DOHH2 (cell line): ENCODE measurements around the gene FAM98C.

ENCODE experiments used
- H3F3A ChIP-seq: fragments of 200-600 bp; sonication (generic), shearing (Covaris generic); 2 replicates; pipeline ENCODE4 v1.6.0; 2016; ENCODE audit warnings: antibody characterized with exemption, mild to moderate bottlenecking; ENCODE audit not compliant: control insufficient read depth, insufficient read depth
- H3K27ac ChIP-seq: fragments of 200-600 bp; sonication (generic); 2 replicates; pipeline ENCODE4 v1.5.1; 2014; ENCODE audit warnings: low read depth, mild to moderate bottlenecking, low read length, moderate library complexity
- H3K27me3 ChIP-seq: fragments of 200-600 bp; sonication (generic); 2 replicates; pipeline ENCODE4 v1.6.1; 2014; ENCODE audit warnings: mild to moderate bottlenecking, low read length, mixed read lengths; ENCODE audit not compliant: control insufficient read depth
- H3K36me3 ChIP-seq: fragments of 200-600 bp; sonication (generic); 2 replicates; pipeline ENCODE4 v1.6.1; 2014; ENCODE audit warnings: mild to moderate bottlenecking, low read length, moderate library complexity, mixed read lengths; ENCODE audit not compliant: control insufficient read depth
- H3K4me1 ChIP-seq: fragments of 200-600 bp; sonication (generic); 2 replicates; pipeline ENCODE4 v1.6.1; 2014; ENCODE audit warnings: mild to moderate bottlenecking, low read length, mixed read lengths; ENCODE audit not compliant: control insufficient read depth
- H3K4me2 ChIP-seq: fragments of 200-600 bp; sonication (generic); 2 replicates; pipeline ENCODE4 v1.6.0; 2014; ENCODE audit warnings: mild to moderate bottlenecking, low read length, moderate library complexity
- H3K4me3 ChIP-seq: fragments of 200-600 bp; sonication (generic); 2 replicates; pipeline ENCODE4 v1.5.1; 2014; ENCODE audit warnings: mild to moderate bottlenecking, low read length, mixed read lengths
- H3K79me2 ChIP-seq: fragments of 200-600 bp; sonication (generic); 2 replicates; pipeline ENCODE4 v1.6.1; 2014; ENCODE audit warnings: mild to moderate bottlenecking, low read length, mixed read lengths; ENCODE audit not compliant: control insufficient read depth
- H3K9me2 ChIP-seq: fragments of 200-600 bp; sonication (generic); replicated peaks from 2 replicates; pipeline ENCODE4 v1.6.1; 2014; ENCODE audit warnings: mild to moderate bottlenecking, low read length, mixed read lengths; ENCODE audit not compliant: control insufficient read depth
- H3K9me3 ChIP-seq: fragments of 200-600 bp; sonication (generic); 2 replicates; pipeline ENCODE4 v1.6.1; 2014; ENCODE audit warnings: antibody characterized with exemption, low read length, mixed read lengths; ENCODE audit not compliant: control insufficient read depth, insufficient read depth
- H4K20me1 ChIP-seq: fragments of 200-600 bp; sonication (generic); 2 replicates; pipeline ENCODE4 v1.6.0; 2014; ENCODE audit warnings: low read depth, mild to moderate bottlenecking, antibody characterized with exemption, low read length, moderate library complexity; ENCODE audit not compliant: control insufficient read depth, insufficient read depth
- EZH2phosphoT487 ChIP-seq: fragments of 200-600 bp; sonication (generic); IDR thresholded peaks from 2 replicates; pipeline ENCODE4 v1.6.1; 2017; ENCODE audit warnings: borderline replicate concordance, mild to moderate bottlenecking, antibody characterized with exemption, low read length, moderate library complexity, mixed read lengths
- TF ChIP-seq, protein P1 (sequence below): fragments of 200-600 bp; sonication (generic); IDR thresholded peaks from one replicate; pipeline ENCODE4 v1.5.1; 2014; ENCODE audit warnings: antibody characterized with exemption, mild to moderate bottlenecking, low read depth, low read length; ENCODE audit not compliant: poor library complexity, severe bottlenecking

FAM98C gene

DNA sequence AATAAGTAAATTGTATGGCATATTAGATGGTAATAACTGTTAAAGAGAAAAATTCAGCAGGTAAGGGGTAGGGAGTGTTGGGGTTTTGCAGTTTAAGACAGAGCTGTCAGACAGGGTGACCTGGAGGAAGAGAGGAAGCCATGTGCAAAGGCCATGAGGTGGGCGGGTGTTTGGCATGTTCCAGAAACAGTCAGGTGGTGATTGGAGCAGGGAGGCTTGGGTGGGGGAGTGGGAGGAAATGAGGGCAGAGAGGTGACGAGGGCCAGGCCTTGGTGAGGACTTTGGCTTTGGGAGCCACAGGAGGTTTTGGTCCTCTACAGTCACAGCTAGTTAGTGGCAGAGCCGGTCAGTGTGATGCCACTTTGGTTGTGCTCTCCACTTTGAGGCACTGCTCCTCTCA, 50.7 kb downstream of the FAM98C start:
- no peaks in the 10 kb centered on the region for H3K36me3 ChIP-seq
- no peaks in the 10 kb centered on the region for H3K27me3 ChIP-seq
- no peaks in the 10 kb centered on the region for H3K4me1 ChIP-seq
- no peak overlapping the region for H3K4me2 ChIP-seq
- no peaks in the 10 kb centered on the region for H4K20me1 ChIP-seq
- no peak overlapping the region for H3K27ac ChIP-seq
- H3K9me2 ChIP-seq, result no peaks in the 10 kb centered on the region
- no peaks in the 10 kb centered on the region for H3K79me2 ChIP-seq
- no peaks in the 10 kb centered on the region; the same call in 1 of the 2 replicates for H3K9me3 ChIP-seq
- TF ChIP-seq EZH2phosphoT487, result no peak
- TF ChIP-seq, protein P1, sequence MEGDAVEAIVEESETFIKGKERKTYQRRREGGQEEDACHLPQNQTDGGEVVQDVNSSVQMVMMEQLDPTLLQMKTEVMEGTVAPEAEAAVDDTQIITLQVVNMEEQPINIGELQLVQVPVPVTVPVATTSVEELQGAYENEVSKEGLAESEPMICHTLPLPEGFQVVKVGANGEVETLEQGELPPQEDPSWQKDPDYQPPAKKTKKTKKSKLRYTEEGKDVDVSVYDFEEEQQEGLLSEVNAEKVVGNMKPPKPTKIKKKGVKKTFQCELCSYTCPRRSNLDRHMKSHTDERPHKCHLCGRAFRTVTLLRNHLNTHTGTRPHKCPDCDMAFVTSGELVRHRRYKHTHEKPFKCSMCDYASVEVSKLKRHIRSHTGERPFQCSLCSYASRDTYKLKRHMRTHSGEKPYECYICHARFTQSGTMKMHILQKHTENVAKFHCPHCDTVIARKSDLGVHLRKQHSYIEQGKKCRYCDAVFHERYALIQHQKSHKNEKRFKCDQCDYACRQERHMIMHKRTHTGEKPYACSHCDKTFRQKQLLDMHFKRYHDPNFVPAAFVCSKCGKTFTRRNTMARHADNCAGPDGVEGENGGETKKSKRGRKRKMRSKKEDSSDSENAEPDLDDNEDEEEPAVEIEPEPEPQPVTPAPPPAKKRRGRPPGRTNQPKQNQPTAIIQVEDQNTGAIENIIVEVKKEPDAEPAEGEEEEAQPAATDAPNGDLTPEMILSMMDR, result no peak
- H3K4me3 ChIP-seq, result no peak overlapping the region
- H3F3A ChIP-seq, result no peaks in the 10 kb centered on the region

- H4K20me1 ChIP-seq, result no peaks in the 10 kb centered on the region
- H3K27me3 ChIP-seq, result no peaks in the 10 kb centered on the region
- no peak overlapping the region for H3K4me2 ChIP-seq
- H3K27ac ChIP-seq, result no peak overlapping the region
- no peak overlapping the region for H3K4me3 ChIP-seq
- no peaks in the 10 kb centered on the region for H3K9me2 ChIP-seq
- H3F3A ChIP-seq, result no peaks in the 10 kb centered on the region
- no peaks in the 10 kb centered on the region; the same call in 1 of the 2 replicates for H3K9me3 ChIP-seq
- no peaks in the 10 kb centered on the region for H3K4me1 ChIP-seq
- H3K79me2 ChIP-seq, result no peaks in the 10 kb centered on the region
- TF ChIP-seq EZH2phosphoT487, result no peak
- TF ChIP-seq, protein P1, result no peak
- H3K36me3 ChIP-seq, result no peaks in the 10 kb centered on the region
These were observed 52.1 kb downstream of the FAM98C start for GRCh38 chr19:38455031-38455430.

DNA sequence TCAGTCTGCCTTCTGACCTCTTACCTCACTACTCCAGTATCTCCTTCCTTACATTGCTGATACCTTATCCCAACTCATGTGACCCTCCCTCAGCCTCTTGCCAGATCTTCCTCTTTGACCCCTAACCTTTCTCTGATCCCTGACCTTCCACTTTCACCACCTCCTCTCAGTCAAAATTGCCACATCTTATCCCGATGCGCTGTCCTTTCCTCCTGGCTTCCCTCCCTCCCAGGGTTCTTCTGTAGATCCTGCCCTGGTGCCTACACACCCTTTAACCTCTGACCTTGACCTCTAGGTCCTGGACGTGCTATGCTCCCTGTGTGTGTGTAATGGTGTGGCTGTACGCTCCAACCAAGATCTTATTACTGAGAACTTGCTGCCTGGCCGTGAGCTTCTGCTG, 54.3 kb downstream of the FAM98C start:
- Histone ChIP-seq H3K27ac (no peak overlapping the region), H3K9me2 (no peaks in the 10 kb centered on the region), H3K4me1 (no peaks in the 10 kb centered on the region), H3F3A (no peaks in the 10 kb centered on the region), H3K79me2 (no peaks in the 10 kb centered on the region), H3K36me3 (no peaks in the 10 kb centered on the region), H3K4me3 (no peak overlapping the region), H4K20me1 (no peaks in the 10 kb centered on the region), H3K4me2 (no peak overlapping the region), H3K9me3 (no peaks in the 10 kb centered on the region; the same call in 1 of the 2 replicates), H3K27me3 (no peaks in the 10 kb centered on the region)
- TF ChIP-seq, protein P1, result no peak
- TF ChIP-seq EZH2phosphoT487, result no peak
